Right lobe of liver (tissue), 6 donors: Measurements from ENCODE around the gene KCNN3. TPM values are rescaled to one million over a fixed set of nuclear protein-coding genes. Genes with fewer than 3 reads are reported as not detected.
"Not testable (repeated sequence)": the region's sequence is repeated elsewhere in the genome, so short reads cannot be mapped to it uniquely, and the experiment has no call there.

ENCODE experiments used
- ATAC-seq, 4 donors: fragments of 200-7000 bp; cut with Tn5 transposase; one replicate each; pipeline ENCODE4 v1.9.1; 2020; ENCODE audit warnings: mild to moderate bottlenecking in 4 of 4, moderate library complexity in 4 of 4
- DNase-seq, 3 donors: peaks; one replicate each; pipeline ENCODE4 v3.0.0-alpha.2; 2020
- H3K27ac ChIP-seq, 3 donors: fragments of 200-600 bp; one replicate each; pipeline ENCODE4 v1.8.0; 2022
- H3K27me3 ChIP-seq, 2 donors: fragments of 200-600 bp; one replicate each; pipeline ENCODE4 v1.8.0; 2022
- H3K36me3 ChIP-seq, 4 donors: fragments of 200-600 bp; sonication (generic) in 1 of 4; one replicate each; pipeline versions ENCODE4 v1.5.1 to v1.8.0; 2017 to 2022; ENCODE audit warnings: control low read depth in 1 of 4
- H3K4me1 ChIP-seq, 4 donors: fragments of 200-600 bp; sonication (generic) in 1 of 4; one replicate each; pipeline versions ENCODE4 v1.5.1 to v1.8.0; 2017 to 2022; ENCODE audit warnings: control low read depth in 1 of 4
- H3K4me3 ChIP-seq, 3 donors: fragments of 200-600 bp; one replicate each; pipeline ENCODE4 v1.8.0; 2022
- H3K9me3 ChIP-seq, 4 donors: fragments of 200-600 bp; sonication (generic) in 1 of 4; one replicate each; pipeline versions ENCODE4 v1.5.1 to v1.8.0; 2017 to 2022; ENCODE audit warnings: control low read depth in 1 of 4
- POLR2A ChIP-seq: fragments of 450-650 bp; IDR thresholded peaks from one replicate; pipeline ENCODE4 v1.6.1; 2017; ENCODE audit warnings: antibody characterized with exemption, mild to moderate bottlenecking
- WGBS: methylation state at CpG from one replicate; pipeline ENCODE4 v1.1.6; 2018; ENCODE audit warnings: low coverage, low lambda C conversion rate; ENCODE audit not compliant: insufficient coverage; ENCODE audit errors: missing lambda C conversion rate; 5-methylcytosine and 5-hydroxymethylcytosine counted together
- intact Hi-C, 2 donors: fragments of 100-400 bp; cut with DNase I; formaldehyde crosslinking; loops; one replicate each; pipeline versions ENCODE4 v1.11.2 to v1.14.1; 2022
- total RNA-seq, 6 experiments: library from RNA; depleted of rRNA in 2 of 6; stranded (reverse); fragments of >200 nt in 2 of 6; fragmentation: NEBNext Ultra II Directional in 3 of 6; extraction: Animal tissue kit (Norgen Biotek cat#: 25700) in 3 of 6; gene quantifications; one replicate each; pipeline versions ENCODE4 v1.1.0 to v1.2.4, GENCODE V29; 2016 to 2023
- TF ChIP-seq, protein P1 (sequence below), 4 donors: fragments of 200-600 bp in 3 of 4; fragments of 450-650 bp in 1 of 4; IDR thresholded peaks; one replicate each; pipeline versions ENCODE4 v1.5.1 to v1.8.0; 2016 to 2022; ENCODE audit warnings: antibody characterized with exemption in 4 of 4, mild to moderate bottlenecking in 2 of 4
- donor health status: DM: no; HTN: yes; CAD: no.
- donor health status: DM: no; HTN: no; CAD: no.
- donor health status: DM: no; HTN: no; CAD: no.
- donor health status: DM: no; HTN: yes; CAD: no.
- donor health status: DM: no; HTN: yes; CAD: no.

The KCNN3 gene
- total RNA-seq, 6 experiments from 2014 or later, result 0.15 to 0.64 (median 0.32) TPM

DNA sequence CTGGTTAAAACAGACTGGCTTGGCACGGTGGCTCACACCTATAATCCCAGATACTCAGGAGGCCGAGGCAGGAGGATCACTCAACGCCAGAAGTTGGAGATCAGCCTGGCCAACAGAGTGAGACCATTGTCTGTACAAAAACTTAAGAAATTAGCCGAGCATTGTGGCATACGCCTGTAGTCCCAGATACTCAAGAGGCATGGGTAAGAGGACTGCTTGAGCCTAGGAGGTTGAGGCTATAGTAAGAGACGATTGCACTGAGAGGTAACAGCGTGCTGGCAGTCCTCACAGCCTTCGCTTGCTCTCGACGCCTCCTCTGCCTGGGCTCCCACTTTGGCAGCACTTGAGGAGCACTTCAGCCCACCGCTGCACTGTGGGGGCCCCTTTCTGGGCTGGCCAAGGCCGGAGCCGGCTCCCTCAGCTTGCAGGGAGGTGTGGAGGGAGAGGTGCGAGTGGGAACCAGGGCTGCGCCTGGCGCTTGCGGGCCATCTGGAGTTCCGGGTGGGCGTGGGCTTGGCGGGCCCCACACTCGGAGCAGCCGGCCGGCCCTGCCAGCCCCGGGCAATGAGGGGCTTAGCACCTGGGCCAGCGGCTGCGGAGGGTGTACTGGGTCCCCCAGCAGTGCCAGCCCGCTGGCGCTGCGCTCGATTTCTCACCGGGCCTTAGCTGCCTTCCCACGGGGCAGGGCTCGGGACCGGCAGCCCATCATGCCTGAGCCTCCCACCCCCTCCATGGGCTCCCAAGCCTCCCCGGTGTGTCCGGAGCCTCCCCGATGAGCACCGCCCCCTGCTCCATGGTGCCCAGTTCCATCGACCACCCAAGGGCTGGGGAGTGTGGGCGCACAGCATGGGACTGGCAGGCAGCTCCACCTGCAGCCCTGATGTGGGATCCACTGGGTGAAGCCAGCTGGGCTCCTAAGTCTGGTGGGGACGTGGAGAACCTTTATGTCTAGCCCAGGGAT lies 199.5 kb downstream of the KCNN3 start:
- H3K4me1 ChIP-seq, DNase-seq, H3K36me3 ChIP-seq, H3K9me3 ChIP-seq, ATAC-seq, H3K4me3 ChIP-seq, H3K27me3 ChIP-seq, H3K27ac ChIP-seq: not testable (repeated sequence)
- intact Hi-C loops, result loop anchor here in 1 of 2 donors (10.0 kb wide), 1 partner anchor 84 kb away; no protein-coding TSS in a partner anchor
- 91% methylated on average over 5 of the region's 41 CpGs for WGBS

DNA sequence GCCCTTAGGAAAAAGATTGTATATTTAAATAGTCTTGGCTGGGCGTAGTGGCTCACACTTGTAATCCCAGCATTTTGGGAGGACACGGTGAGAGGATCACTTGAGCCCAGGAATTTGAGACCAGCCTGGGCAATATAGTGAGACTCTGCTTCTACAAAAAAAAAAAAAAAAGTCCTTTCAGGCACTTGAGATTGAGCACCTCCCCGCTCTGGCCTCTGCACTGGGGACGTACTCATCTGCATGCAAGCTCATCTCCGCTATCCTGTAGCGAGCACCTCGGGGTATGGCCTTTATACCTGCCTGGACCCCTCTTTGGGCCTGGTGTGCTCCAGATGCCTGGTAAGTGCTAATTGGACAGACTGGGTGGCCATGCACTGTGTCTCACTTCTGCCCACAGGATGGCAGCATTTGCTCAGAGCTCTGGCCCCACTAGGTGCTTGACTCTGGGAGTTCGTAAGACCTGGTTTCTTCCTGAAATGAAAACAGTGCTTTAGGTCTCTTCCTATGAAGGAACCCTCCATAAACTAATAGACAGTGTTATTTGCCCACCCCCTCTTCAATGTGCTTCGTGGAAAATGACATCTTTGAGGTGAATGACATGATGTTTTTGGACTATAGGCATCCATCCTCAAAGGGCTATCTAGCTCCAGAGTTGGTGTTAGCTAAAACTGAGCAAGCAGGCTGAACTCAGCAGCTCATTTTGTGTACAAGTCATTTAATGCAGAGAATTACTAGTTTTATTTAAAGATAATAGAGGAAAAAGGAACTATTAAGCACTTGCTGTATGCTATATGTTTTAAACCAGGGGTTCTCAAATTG lies 200.4 kb downstream of the KCNN3 start:
- H3K4me3 ChIP-seq, result no peak overlapping the region
- H3K4me1 ChIP-seq, result no peaks in the 10 kb centered on the region
- H3K9me3 ChIP-seq, result no peaks in the 10 kb centered on the region
- no peak overlapping the region for H3K27ac ChIP-seq
- DNase-seq, result peak; percentile 74 to 79 (median 79)
- no peak for TF ChIP-seq POLR2A
- TF ChIP-seq, protein P1, sequence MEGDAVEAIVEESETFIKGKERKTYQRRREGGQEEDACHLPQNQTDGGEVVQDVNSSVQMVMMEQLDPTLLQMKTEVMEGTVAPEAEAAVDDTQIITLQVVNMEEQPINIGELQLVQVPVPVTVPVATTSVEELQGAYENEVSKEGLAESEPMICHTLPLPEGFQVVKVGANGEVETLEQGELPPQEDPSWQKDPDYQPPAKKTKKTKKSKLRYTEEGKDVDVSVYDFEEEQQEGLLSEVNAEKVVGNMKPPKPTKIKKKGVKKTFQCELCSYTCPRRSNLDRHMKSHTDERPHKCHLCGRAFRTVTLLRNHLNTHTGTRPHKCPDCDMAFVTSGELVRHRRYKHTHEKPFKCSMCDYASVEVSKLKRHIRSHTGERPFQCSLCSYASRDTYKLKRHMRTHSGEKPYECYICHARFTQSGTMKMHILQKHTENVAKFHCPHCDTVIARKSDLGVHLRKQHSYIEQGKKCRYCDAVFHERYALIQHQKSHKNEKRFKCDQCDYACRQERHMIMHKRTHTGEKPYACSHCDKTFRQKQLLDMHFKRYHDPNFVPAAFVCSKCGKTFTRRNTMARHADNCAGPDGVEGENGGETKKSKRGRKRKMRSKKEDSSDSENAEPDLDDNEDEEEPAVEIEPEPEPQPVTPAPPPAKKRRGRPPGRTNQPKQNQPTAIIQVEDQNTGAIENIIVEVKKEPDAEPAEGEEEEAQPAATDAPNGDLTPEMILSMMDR (IDR thresholded peaks at IDR 0.05), result peak; percentile 76 to 86 (median 83)
- H3K27me3 ChIP-seq, result no peaks in the 10 kb centered on the region
- WGBS, result 52% methylated on average over 9 of the region's 9 CpGs
- intact Hi-C loops, result loop anchor here (5.0 to 10.0 kb wide), 3 partner anchors 85 to 213 kb away; no protein-coding TSS in a partner anchor
- no peaks in the 10 kb centered on the region for H3K36me3 ChIP-seq
- ATAC-seq, result peak; percentile 99 to 100 (median 100)

DNA sequence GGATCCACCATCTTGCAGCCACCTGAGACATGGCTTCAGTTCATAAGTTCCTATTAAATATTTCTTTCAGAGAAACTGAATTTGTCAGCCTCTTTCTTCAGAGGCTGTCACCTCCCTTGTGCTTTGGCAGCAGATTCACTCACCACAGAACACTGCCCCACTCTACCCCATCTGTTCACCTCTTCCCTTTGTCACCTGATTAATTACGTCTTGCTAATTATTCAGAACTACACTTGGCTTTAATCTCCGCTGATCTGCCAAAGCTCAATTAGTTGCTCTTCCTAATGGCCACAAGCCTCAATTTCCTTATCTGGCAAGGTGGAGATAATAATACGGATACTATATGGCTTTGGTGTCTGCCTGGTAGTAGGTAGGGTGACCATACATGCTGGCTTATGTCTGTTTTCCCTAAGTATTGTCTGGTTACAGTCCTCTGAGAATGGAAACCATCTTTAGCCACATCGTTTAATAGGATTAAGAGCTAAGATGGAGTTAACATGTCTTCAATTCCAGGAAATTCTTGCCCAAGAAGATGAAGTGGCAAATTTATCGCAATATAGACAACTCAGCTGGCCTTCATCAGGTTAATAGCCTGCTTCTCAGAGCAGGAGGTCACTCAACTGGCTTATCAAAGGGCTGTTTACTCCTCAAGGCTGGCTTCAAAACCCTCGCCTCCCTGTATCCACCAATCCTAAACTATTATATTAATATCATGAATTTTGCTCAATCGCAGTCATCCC lies 203.9 kb downstream of the KCNN3 start:
- DNase-seq, result no peak
- Histone ChIP-seq H3K36me3 (no peaks in the 10 kb centered on the region), H3K4me3 (no peak overlapping the region), H3K9me3 (no peaks in the 10 kb centered on the region), H3K27me3 (no peaks in the 10 kb centered on the region), H3K4me1 (no peaks in the 10 kb centered on the region), H3K27ac (no peak overlapping the region)
- intact Hi-C loops, result loop anchor here (5.0 to 10.0 kb wide), 3 partner anchors 89 to 216 kb away; no protein-coding TSS in a partner anchor
- no peak for ATAC-seq
- WGBS, result 62% methylated on average over 7 of the region's 7 CpGs
- TF ChIP-seq, protein P1 (IDR thresholded peaks at IDR 0.05), result no peak
- TF ChIP-seq POLR2A, result no peak

DNA sequence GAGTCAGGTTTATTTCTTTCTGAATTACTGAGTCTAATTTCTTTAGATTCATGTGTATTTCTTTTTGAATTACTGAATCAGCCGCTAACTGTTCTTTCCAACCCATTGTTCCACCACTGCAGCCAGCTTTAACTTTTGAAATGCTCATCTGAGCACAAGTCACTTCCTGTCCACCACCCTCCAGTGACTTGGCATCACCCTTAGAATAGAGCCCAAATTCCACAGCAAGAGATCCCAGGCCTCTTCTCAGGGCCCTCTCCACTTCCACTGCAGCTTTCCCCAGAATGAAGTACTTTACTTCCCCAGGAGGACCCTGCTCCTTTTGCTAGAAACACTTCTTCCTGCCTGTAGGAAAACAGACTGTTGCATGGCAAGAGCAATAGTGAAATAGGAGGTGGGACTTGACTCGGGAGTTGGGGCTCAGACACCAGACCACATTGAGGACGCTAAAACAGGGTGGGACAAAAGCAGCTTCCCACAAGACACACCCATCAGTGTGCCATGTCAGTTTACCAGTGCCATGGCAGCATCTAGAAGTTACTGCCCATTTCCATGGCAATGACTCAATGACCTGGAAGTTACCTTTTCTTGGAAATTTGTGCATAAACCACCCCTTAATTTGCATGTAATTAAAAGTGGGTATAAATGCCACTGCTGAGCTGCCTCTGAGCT lies 205.6 kb downstream of the KCNN3 start:
- no peak for ATAC-seq
- WGBS, result 61% methylated on average over 3 of the region's 3 CpGs

More for the DNA sequence above, 205.6 kb downstream of the KCNN3 start:
- Histone ChIP-seq H3K4me1 (no peaks in the 10 kb centered on the region), H3K27ac (no peak overlapping the region), H3K27me3 (no peaks in the 10 kb centered on the region), H3K4me3 (no peak overlapping the region), H3K9me3 (no peaks in the 10 kb centered on the region), H3K36me3 (no peaks in the 10 kb centered on the region)
- DNase-seq, result no peak
- intact Hi-C loops, result loop anchor here (5.0 to 10.0 kb wide), 3 partner anchors 90 to 218 kb away; no protein-coding TSS in a partner anchor
- TF ChIP-seq POLR2A, result no peak
- TF ChIP-seq, protein P1 (IDR thresholded peaks at IDR 0.05), result no peak
